GM19438 (cell line): ENCODE measurements around the gene CERS6.
"Not testable (repeated sequence)": the region's sequence is repeated elsewhere in the genome, so short reads cannot be mapped to it uniquely, and the experiment has no call there.

ENCODE experiments used
- ATAC-seq: cut with Tn5 transposase; IDR thresholded peaks from one replicate; pipeline ENCODE4 v1.9.1; 2021; ENCODE audit warnings: low read depth; ENCODE audit not compliant: unreplicated experiment

Gene CERS6

DNA sequence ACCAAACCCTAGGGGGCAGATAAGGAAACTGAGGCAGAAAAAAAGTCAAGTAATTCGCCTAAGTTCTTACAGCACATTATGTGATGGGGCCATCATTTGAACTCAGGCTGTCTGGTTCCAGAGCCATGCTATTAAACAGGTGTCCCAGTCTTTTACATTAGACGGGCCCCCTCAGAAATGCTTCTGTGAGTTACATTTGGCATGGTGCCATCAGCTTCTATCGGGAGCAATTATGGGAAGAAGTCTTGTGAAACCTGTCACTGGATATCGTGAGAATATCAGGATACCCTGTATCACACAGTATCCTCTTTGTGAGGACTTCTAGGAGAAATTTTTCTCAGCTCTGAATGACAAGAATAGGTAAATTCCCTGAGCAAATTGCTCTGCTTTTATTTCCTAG lies 202.6 kb downstream of the CERS6 start:
- ATAC-seq, result no peak

DNA sequence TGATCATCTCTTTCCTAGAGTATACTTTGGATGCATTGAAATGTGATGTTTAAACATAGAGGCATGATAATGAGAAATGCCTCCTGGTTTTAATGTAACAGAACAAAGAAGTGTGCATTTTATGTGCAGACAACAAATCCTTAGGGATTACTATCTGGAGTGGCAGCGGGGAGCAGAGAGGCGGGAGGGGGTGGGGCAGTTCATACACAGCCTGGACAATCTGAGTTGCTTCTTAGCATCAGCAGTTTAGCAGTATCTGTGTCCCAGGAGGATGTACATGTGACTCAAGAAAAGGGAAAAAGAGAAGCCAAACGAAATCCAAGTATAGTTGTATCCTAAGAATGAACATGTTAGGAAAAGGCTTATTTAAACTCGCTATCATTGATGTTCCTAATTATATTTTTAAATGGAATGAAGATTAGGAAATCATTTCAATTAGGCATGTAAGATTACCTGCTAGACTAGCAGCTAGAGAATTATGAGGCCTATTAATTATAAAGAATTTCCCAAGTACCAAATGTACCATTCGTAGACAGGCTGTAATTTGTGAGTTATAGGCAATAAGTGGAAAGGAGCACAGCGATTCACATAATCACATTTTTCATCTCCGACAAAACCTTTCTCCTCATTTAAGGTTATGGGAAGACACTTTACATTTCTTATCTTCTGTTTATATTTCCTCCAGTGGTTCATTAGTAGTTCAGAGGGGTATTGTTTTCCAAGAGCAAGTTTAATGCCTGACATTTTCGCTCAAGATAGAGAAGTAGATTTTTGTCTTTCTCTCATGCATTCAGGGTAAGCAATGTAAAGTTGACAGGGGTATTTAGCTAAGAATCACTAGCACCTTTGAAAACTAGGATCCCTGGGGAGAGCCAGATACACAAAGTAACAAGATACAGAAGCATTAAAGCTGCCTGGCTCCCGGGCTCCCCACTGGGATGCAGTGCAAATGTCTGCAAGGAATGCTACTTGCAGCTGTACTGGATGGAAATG lies 205.1 kb downstream of the CERS6 start:
- no peak for ATAC-seq

DNA sequence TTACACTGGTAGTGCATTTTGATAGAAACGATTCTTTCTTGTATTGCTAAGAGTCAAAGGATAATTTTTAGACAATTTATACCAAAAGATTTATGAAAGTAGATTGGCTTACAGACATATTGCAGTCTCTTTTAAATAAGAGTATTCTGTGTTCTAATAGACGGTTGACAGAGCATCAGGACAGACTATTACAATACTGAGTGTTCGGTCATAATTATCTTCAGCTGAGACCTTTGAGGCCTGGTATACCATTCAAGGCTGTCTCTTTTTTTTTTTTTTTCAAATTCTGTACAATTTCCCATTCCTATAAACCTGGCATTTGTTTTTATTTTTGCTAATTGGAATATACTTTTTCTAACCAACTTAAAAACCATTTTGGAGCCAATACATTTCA lies 205.8 kb downstream of the CERS6 start:
- ATAC-seq, result no peak

DNA sequence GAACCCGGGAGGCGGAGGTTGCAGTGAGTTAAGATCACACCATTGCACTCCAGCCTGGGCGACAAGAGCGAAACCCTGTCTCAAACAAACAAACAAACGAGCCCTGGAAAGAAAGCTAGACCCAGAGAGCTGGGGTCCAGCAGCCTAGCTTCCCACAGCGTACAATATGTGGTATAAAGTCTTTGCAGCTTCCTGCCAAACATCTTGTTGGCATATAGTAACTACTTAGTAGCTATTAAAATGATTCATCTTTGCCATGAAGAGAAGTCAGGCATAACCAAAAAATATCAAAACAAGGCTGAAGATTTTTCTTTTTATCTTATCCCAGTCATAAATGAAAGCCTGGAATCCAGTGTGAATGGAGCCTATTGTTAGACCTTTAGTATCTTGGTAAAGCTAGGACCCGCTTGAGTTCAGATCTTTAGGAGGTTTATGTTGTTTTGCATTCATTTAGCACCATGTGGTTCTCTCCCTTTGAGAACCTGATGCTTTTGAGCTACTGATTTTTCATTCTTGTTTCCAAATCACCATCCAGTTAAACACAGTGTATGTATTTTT lies 206.7 kb downstream of the CERS6 start:
- no peak for ATAC-seq

DNA sequence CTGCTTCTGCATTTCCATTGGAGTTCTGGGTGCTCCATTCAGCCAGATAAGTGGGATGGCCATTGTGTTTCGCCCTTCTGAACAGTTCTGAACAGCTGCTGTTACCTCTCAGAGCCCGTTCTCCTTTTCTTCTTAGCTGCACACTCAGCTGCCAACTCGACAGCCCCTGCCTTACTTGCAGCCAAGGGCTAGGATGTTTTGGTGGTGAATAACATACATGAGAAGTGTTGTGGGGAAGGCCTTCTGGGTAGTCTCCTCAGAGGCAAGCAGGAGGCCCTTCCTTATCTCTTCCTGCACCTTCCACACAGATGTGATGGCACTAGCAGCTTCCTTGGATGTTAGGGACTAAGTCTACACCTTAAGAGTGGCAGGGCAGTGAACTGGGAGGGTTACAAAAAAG lies 207.9 kb downstream of the CERS6 start:
- ATAC-seq, result no peak

DNA sequence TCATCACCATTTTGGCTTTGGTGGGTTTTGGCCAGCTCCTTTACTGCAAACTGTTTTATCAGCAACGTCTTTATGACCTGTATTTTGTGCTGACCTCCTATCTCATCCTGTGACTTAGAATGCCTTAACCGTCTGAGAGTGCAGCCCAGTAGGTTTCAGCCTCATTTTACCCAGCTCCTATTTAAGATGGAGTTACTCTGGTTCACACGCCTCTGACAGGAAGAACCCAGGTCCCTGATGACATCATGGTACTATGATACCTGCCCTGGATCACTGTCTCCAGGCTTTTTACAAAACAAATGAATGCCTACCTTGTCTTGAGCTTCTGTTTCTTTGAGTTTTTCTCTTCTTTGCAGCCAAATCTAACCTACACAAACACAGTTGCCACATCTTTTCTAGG lies 208.6 kb downstream of the CERS6 start:
- not testable (repeated sequence) for ATAC-seq

DNA sequence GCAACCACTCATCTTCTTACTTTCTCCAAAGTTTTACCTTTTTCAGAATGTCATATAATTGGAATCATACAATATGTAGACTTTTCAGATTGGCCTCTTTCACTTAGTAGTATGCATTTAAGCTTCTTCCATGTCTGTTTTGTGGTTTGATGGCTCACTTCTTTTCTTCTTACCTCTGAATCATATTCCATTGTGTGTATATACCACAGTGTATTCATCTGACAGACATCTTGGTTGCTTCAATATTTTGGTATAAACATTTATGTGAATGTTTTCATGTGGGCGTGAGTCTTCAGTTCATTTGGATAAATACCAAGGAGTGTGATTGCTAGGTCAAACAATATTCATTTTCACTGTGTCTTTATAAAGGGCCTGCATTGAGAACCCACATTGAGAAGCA lies 210.3 kb downstream of the CERS6 start:
- no peak for ATAC-seq

DNA sequence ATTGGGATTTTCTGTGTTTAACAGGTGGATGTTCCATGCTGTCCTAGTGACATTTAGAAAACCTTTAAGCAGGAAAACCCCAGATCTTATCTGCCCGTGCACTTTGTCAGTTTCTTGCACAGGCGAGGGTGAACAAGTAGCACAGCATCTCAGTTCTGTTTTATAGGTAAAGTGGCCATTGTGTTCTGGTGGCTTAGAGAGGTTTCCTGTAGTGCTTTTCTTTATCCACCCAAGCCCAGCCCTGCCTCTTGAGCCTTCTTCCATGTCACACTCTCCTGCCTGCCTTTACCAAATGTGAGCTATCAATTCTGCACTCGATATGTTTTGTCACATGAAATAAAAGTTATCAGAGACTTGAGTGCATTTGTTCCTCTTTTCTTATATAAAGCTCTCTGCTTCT lies 211.1 kb downstream of the CERS6 start:
- ATAC-seq, result no peak

DNA sequence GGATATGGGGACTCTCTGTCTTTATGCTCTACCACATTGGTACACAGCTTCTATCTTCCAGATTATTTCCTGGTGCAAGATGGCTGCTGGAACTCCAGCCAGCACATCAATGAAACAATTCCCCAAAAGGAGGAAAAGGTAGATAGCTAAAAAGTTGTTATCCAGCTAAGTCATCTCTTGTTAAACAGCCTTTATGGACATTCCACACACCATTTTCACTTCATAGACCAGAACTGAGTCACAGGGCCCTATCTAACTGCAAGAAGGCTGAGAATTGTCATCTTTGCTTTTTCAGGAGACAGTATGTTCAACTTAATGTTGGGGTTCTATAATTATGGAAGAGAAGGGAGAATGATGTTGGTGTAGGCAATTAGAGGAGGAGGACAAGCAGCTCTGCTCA lies 213.1 kb downstream of the CERS6 start:
- no peak for ATAC-seq

DNA sequence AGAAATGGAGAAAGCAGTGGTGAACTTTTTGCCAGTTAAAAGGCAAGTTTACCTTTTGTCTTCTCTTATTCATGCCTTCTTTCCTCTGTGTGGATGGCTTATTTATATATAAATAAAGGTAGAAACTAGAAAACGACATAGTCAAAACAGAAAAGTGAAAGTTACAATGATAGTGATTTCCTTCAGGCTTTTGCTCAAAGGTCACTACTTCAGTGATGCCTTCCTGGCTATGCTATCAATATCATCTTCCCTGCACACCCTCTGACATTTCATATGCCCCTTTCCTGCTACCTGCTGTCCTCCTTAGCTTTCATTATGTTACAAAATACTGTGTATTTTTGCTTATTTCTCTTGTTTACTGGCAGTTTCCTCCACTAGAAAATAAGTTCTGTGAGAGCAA lies 214.4 kb downstream of the CERS6 start:
- no peak for ATAC-seq

DNA sequence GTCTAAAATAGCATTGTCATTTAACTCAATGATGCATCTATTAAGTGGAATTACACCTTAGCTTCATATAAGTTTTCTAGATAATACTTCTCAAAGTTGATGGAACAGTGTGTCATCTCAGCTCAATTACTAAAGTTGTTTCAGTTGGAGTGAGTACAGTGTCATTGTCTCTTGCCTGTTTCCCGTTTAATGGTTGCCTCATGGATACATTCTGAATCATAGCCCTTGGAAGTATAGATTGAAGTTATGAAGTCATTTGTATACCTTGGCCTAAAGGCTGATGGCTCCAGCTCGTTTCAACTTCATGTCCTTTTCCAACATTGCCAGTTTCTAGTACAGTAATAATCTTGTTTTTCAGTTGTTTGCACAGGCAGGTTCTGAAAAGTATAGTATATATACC lies 215.9 kb downstream of the CERS6 start:
- ATAC-seq, result no peak

DNA sequence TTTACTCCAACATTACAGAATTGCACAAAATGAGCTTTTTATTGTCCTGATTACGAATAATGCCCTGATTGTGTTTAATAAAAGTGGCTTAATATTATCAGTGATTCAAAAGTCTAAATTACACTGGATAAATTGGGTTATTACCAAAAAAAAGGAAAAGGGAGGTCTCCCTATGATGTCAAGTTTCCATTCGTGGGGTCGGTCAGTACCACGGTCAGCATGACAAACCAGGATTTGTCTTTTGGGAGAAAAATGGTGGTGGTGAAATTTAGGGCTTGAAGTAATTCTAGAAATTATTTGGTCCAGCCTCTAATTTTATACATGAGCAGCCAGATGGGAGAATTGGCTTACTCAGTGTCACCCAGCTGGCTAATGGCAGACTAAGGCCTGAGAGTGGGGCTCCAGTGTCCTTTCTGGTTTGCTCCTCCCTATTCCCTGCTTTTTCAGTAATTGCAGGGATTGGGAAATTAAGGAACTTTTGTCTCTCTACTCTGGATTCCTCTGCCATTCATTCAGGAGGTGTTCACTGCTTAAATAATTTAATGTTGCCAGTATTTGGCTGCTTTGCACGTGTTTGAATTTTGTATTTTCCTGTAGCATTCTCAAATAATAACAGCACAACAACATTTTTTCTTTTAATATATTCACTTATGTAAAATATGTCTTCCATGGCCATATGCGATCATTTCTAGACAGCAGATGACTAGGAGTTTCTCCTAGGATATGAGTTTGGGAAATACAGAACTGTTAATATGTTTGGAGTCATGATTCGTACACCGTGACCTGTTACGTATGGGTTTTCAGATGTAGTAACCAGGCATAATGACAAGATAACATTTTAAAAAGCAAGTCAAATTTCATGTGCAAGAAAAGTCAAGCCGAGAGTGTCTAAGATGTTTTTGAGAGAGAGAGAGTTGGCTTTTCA lies 217.5 kb downstream of the CERS6 start:
- ATAC-seq, result no peak

DNA sequence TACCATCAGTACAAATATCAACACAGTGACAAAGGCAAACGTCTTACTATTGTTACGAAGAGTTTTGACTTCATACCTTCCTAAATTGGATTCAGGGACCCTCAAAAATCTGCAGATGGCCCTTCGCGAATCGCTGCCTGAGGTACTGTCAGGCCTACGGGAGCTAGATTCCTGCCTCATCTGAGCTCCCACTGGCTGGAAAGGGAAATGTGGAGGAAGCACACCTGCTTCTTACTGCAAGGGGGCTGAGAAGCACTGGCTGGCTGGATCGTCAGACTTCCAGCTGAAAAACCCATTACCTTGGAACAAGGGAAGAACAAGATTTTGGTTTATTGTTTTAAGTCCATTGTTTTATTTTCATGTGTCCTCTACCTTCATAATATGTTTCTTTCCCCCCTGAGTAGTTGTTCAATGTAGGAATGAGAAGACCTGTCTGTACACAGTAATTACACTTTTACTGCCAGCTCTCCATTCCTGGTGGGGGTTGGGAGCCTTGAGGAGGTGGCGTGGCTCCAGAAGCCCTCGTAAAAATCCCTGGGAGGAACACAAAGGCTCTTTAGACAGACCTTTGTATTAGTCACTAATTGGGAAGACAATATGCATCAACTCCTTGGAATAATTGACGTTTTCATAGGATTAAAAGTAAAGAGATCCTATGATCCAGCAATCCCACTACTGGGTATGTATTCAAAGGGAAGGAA lies 222.2 kb downstream of the CERS6 start:
- ATAC-seq, result no peak

DNA sequence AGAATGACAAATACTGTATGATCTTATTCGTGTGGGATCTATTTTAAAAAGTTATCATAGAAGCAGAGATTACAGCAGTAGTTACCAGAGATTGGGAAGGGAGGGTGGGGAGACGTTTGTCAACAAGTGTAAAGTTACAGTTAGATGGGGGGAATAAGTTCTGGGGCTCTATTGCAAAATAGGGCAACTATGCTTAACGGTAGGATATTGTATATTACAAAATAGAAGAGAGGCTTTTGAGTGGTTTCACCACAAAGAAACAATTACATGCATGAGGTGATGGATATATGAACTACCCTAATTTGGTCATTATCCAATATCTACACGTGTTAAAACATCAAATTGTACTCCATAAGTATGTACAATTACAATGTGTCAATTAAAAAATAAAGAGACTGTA lies 223.0 kb downstream of the CERS6 start:
- no peak for ATAC-seq

DNA sequence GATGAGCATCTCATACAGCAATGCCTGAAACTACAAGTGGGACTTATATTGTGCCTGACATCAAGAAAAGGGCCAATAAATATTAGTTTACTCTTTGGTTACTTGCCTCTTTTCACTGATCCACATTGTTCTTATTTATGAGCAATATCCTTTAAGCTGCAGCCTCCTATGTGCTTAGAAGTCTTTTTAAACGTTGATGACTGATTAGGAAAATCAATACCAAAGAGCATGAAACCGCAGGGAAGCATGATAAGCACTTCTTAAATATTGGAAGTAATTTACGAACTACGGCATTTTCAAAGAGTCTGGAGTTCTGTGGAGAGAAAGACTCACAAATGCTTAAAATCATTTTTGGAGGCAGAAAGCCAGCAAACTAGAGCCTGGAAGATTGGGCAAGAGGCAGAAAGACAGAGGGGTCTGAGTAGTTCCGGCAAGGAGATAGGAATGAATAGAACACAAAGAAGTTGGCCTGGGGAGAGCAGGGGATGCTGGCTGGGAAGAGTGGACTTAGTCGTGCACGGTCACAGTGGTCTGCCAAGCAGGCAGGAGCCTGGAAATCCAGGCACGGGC lies 223.8 kb downstream of the CERS6 start:
- ATAC-seq, result no peak

DNA sequence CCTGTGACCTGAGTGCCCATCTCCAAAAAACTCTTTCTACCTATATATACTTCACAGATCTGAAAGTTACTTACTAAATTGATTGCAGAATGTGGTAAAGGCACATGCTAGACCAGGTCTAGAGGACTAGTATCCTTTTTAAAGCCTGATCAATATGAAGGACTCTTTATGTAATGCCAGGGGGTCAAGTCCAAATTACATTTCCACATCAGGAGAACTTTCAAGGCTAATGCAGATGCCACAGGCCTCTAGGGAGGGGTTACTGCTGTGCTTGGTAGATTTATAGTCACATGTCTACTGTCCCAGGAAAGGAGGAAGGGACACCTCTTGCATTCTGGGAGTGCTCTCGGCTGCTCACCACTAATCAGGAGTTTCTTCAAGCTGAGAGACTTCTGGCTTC lies 227.9 kb downstream of the CERS6 start:
- ATAC-seq, result no peak

DNA sequence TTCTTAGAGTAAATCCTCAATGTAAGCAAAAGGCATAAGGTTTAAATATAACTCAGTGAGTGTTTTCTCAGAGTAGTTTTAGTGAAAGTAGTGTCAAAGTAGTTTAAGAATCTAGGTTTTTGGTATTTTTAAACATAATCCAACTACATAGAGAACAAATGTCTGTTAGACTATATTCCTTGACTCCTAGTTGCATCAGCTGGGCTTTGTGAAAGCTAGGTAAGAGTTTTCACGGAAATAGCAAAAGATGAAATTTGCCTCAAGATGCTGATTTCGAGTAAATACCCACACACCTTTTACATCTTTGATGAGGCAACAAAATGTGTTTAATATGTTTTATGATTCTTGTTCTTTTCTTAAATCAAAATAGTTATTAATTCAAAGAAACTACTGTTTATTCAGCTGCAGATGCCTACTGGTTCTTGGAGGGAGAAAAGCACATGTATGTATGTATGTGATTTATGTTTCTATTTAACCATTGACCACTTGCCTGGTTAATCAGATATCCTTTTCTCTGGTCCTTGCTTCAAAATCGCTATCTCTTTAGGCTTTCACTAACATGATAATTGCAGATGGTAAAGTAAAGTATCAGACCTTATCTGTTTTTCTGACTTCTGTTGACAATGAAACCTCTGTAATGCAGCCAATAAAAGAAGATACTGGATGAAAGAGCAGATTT lies 229.0 kb downstream of the CERS6 start:
- no peak for ATAC-seq

DNA sequence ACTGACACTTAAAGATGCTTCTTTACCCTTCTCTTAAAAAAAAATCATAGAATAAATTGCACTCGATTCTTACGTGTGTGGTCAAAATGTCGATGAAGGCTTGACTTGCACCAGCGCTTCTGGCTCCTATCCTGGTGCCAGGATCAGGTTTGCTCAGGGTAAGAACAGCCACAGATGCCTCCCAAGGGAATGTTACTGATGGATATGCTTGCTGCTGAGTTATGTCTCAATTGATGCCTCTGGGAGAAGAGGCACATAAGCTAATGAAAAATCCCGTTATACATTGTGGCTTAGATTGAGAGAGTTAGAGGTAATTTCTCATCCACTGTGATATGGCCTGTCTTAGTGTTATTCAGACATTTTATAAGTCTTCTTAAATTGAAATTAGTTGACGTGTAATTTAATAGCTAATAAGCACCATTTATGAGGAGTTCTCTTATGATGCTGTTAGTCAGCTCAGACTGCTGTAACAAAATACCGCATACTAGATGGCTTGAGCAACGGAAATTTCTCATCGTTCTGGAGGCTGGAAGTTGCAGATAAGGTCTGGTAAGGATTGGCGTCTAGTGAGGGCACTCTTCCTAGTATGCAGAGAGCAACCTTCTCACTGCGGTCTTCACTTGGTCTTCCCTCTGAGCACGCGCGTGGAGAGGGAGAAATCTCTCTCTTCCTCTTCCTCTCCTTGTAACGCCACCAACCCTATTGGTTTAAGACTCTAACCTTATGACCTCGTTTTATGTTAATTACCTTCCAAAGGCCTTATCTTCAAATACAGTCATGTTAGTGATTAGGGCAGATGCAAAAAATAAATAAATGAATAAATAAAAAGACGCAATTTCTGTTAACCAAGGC lies 229.8 kb downstream of the CERS6 start:
- ATAC-seq, result no peak
